Measurements from ENCODE around the gene HSPH1.

DNA sequence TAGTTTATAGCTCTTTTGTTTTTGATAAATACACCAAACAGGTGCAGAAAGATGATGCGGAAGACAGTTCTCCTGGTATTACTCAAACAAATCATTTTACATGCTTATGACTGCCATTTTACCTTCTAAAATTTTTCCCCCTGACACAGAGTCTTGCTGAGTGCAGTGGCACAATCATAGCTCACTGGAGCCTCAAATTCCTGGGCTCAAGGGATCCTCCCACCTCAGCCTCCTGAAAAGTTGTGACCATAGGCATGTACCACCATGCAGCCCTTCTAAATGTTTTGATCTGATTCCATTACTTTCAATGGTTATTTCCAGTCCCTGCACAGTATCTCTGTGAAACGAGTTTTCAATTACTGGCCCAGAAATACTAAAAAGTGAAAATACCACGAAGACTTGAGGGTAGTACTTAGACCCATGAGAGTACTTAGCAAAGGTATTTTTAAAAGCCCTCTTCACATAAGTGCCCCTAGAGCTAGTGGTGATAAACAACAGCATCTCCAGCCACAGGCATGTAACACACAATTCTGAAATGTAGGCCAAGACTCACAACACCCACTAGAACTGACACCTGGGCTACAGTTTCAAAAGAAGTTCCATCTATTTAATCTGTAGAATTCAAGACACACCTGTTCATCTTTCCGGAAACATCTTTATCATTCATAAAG is 11.3 kb downstream of the HSPH1 start:
- no peak for TF ChIP-seq RAD21 (IDR thresholded peaks at IDR 0.05)
- TF ChIP-seq, protein P1, sequence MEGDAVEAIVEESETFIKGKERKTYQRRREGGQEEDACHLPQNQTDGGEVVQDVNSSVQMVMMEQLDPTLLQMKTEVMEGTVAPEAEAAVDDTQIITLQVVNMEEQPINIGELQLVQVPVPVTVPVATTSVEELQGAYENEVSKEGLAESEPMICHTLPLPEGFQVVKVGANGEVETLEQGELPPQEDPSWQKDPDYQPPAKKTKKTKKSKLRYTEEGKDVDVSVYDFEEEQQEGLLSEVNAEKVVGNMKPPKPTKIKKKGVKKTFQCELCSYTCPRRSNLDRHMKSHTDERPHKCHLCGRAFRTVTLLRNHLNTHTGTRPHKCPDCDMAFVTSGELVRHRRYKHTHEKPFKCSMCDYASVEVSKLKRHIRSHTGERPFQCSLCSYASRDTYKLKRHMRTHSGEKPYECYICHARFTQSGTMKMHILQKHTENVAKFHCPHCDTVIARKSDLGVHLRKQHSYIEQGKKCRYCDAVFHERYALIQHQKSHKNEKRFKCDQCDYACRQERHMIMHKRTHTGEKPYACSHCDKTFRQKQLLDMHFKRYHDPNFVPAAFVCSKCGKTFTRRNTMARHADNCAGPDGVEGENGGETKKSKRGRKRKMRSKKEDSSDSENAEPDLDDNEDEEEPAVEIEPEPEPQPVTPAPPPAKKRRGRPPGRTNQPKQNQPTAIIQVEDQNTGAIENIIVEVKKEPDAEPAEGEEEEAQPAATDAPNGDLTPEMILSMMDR (IDR thresholded peaks at IDR 0.05; ENCODE audit: low read depth, low read length, missing input control): no peak
- no peak for TF ChIP-seq YY1 (IDR thresholded peaks at IDR 0.05)
- TF ChIP-seq GABPA (IDR thresholded peaks at IDR 0.05 in 1 of 2, conservative IDR thresholded peaks at IDR 0.05 in 1 of 2): no peak
- TF ChIP-seq, protein P2, sequence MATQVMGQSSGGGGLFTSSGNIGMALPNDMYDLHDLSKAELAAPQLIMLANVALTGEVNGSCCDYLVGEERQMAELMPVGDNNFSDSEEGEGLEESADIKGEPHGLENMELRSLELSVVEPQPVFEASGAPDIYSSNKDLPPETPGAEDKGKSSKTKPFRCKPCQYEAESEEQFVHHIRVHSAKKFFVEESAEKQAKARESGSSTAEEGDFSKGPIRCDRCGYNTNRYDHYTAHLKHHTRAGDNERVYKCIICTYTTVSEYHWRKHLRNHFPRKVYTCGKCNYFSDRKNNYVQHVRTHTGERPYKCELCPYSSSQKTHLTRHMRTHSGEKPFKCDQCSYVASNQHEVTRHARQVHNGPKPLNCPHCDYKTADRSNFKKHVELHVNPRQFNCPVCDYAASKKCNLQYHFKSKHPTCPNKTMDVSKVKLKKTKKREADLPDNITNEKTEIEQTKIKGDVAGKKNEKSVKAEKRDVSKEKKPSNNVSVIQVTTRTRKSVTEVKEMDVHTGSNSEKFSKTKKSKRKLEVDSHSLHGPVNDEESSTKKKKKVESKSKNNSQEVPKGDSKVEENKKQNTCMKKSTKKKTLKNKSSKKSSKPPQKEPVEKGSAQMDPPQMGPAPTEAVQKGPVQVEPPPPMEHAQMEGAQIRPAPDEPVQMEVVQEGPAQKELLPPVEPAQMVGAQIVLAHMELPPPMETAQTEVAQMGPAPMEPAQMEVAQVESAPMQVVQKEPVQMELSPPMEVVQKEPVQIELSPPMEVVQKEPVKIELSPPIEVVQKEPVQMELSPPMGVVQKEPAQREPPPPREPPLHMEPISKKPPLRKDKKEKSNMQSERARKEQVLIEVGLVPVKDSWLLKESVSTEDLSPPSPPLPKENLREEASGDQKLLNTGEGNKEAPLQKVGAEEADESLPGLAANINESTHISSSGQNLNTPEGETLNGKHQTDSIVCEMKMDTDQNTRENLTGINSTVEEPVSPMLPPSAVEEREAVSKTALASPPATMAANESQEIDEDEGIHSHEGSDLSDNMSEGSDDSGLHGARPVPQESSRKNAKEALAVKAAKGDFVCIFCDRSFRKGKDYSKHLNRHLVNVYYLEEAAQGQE (IDR thresholded peaks at IDR 0.05): no peak
- TF ChIP-seq MAX (IDR thresholded peaks at IDR 0.05): no peak
- no peak for TF ChIP-seq TAF1 (conservative IDR thresholded peaks at IDR 0.05)
- no peak for TF ChIP-seq FOXA1 (IDR thresholded peaks at IDR 0.05)
- TF ChIP-seq, protein P3, sequence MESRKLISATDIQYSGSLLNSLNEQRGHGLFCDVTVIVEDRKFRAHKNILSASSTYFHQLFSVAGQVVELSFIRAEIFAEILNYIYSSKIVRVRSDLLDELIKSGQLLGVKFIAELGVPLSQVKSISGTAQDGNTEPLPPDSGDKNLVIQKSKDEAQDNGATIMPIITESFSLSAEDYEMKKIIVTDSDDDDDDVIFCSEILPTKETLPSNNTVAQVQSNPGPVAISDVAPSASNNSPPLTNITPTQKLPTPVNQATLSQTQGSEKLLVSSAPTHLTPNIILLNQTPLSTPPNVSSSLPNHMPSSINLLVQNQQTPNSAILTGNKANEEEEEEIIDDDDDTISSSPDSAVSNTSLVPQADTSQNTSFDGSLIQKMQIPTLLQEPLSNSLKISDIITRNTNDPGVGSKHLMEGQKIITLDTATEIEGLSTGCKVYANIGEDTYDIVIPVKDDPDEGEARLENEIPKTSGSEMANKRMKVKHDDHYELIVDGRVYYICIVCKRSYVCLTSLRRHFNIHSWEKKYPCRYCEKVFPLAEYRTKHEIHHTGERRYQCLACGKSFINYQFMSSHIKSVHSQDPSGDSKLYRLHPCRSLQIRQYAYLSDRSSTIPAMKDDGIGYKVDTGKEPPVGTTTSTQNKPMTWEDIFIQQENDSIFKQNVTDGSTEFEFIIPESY (IDR thresholded peaks at IDR 0.05): no peak
